Measurements from ENCODE around the gene LHX3. TPM values are rescaled to one million over a fixed set of nuclear protein-coding genes. Genes with fewer than 3 reads are reported as not detected.

Gene LHX3
- total and polyA plus RNA-seq, 10 of the 15 experiments (the other 5 are each of a cell fraction or from before 2014, with no cell fraction given): not detected

GRCh38 chr9:136179761-136180160 lies 25.2 kb downstream of the LHX3 start (continued):
- TF ChIP-seq E2F4 (IDR thresholded peaks at IDR 0.05; ENCODE audit: low read depth, low read length) (no peak), POU2F2 (IDR thresholded peaks at IDR 0.05; ENCODE audit: borderline replicate concordance, low read depth, low read length) (no peak)

GRCh38 chr9:136179101-136179616 lies 25.8 kb downstream of the LHX3 start:
- CTCF ChIA-PET: interaction anchor here (0.8 kb wide), 1 partner anchor 46 kb away, joined by 3 read pairs; no protein-coding TSS in a partner anchor
- no peak for TF ChIP-seq ZNF687 (IDR thresholded peaks at IDR 0.05)
- no peak for TF ChIP-seq HDAC2 (IDR thresholded peaks at IDR 0.05)
- no peak for TF ChIP-seq CHD2 (IDR thresholded peaks at IDR 0.05; ENCODE audit: borderline replicate concordance, low read depth, low read length)
- no peak for TF ChIP-seq SKIL (IDR thresholded peaks at IDR 0.05; ENCODE audit: low read depth, poor library complexity, severe bottlenecking)
- TF ChIP-seq PBX3 (IDR thresholded peaks at IDR 0.05; ENCODE audit: insufficient replicate concordance, low read depth, low read length): no peak
- no peak for TF ChIP-seq ZBTB40 (IDR thresholded peaks at IDR 0.05; ENCODE audit: borderline replicate concordance)

More at GRCh38 chr9:136179101-136179616, 25.8 kb downstream of the LHX3 start:
- H3K4me3 ChIP-seq: no peak overlapping the region
- SMC1A ChIA-PET (ENCODE audit: uncharacterized antibody, unreplicated experiment): no interaction called here
- BruUV-seq (replicated peaks): no TSS peak
- WGBS (ENCODE audit: insufficient coverage, insufficient replicate concordance, low lambda C conversion rate, missing lambda C conversion rate): 21% methylated on average over 11 of the region's 12 CpGs
- H4K20me1 ChIP-seq (ENCODE audit: control insufficient read depth, insufficient read depth): no peaks in the 10 kb centered on the region
- ATAC-seq: no peak
- no peaks in the 10 kb centered on the region for H3K9me3 ChIP-seq (replicated peaks; ENCODE audit: control insufficient read depth, insufficient read depth, low read length)
- H3K36me3 ChIP-seq (ENCODE audit: control insufficient read depth in 2 of 2, insufficient read depth in 2 of 2, low read length in 1 of 2): no peaks in the 10 kb centered on the region
- RAD21 ChIA-PET (ENCODE audit: unreplicated experiment): no interaction called here
- H3K79me2 ChIP-seq (ENCODE audit: control insufficient read depth, insufficient read depth, low read length): no peaks in the 10 kb centered on the region
- POLR2A ChIA-PET: no interaction called here
- H2AFZ ChIP-seq (ENCODE audit: control insufficient read depth, low read depth, low read length): no peak overlapping the region
- H3K9ac ChIP-seq (ENCODE audit: control insufficient read depth, insufficient read depth, low read length): no peak overlapping the region
- no peak for FAIRE-seq
- no peaks in the 10 kb centered on the region for H3K4me1 ChIP-seq (ENCODE audit: control insufficient read depth, insufficient read depth, low read length)
- H3K27me3 ChIP-seq (replicated peaks in 1 of 2; ENCODE audit: control insufficient read depth in 2 of 2, insufficient read depth in 2 of 2, low read length in 1 of 2): no peaks in the 10 kb centered on the region; a peak in 1 of 4 replicates
- intact Hi-C loops (cut with micrococcal nuclease; ENCODE audit: unreplicated experiment) (no loop called here), in situ Hi-C loops (cut with MboI) (no loop called here)
- H3K27ac ChIP-seq (ENCODE audit: control insufficient read depth, insufficient read depth): no peak overlapping the region
- H3K4me2 ChIP-seq (ENCODE audit: control insufficient read depth, insufficient read depth): no peak overlapping the region
- no peak for DNase-seq (ENCODE audit: low read depth, low spot score)

Data from GM12878 (cell line).